Breast epithelium (tissue), 4 donors: ENCODE results near the gene MYBL2. TPM values are rescaled to one million over a fixed set of nuclear protein-coding genes. Genes with fewer than 3 reads are reported as not detected.

ENCODE experiments used
- DNase-seq, 2 donors: peaks; one replicate each; pipeline ENCODE4 v3.0.0-alpha.2; 2019; ENCODE audit warnings: low spot score in 2 of 2
- H3K27ac ChIP-seq, 2 donors: fragments of 200-600 bp; sonication (generic) in 1 of 2; one replicate each; pipeline ENCODE4 v1.5.1; 2016 to 2019; ENCODE audit warnings: mild to moderate bottlenecking in 1 of 2
- H3K27me3 ChIP-seq, 2 donors: fragments of 200-600 bp; sonication (generic) in 1 of 2; one replicate each; pipeline versions ENCODE4 v1.5.1 to v1.6.0; 2017 to 2019; ENCODE audit warnings: control low read depth in 1 of 2, mild to moderate bottlenecking in 1 of 2
- H3K36me3 ChIP-seq: fragments of 200-600 bp; one replicate; pipeline ENCODE4 v1.5.1; 2019
- H3K4me1 ChIP-seq, 2 donors: fragments of 200-600 bp; sonication (generic); one replicate each; pipeline ENCODE4 v1.5.1; 2016 to 2019; ENCODE audit warnings: control low read depth in 1 of 2
- H3K4me3 ChIP-seq, 3 donors: fragments of 200-600 bp; sonication (generic); 1 replicate in 2 of 3; 2 replicates in 1 of 3; pipeline ENCODE4 v1.5.1; 2016 to 2019; ENCODE audit warnings: mild to moderate bottlenecking in 3 of 3, moderate library complexity in 2 of 3
- H3K9me3 ChIP-seq, 2 donors: fragments of 200-600 bp; sonication (generic) in 1 of 2; one replicate each; pipeline ENCODE4 v1.5.1; 2016 to 2019; ENCODE audit warnings: control low read depth in 1 of 2
- CTCF ChIP-seq, 3 donors: fragments of 450-650 bp; IDR thresholded peaks; one replicate each; pipeline ENCODE4 v1.5.1; 2016 to 2017; ENCODE audit warnings: antibody characterized with exemption in 3 of 3, mild to moderate bottlenecking in 3 of 3, moderate library complexity in 3 of 3
- POLR2A ChIP-seq: fragments of 450-650 bp; IDR thresholded peaks from one replicate; pipeline ENCODE4 v1.6.1; 2016; ENCODE audit warnings: antibody characterized with exemption, mild to moderate bottlenecking, moderate library complexity
- POLR2AphosphoS5 ChIP-seq, 3 donors: sonication (generic); formaldehyde crosslinking; IDR thresholded peaks; one replicate each; pipeline ENCODE4 v1.6.1; 2017; ENCODE audit warnings: antibody characterized with exemption in 3 of 3
- intact Hi-C: fragments of 100-400 bp; cut with DNase I; formaldehyde crosslinking; loops from one replicate; pipeline ENCODE4 v1.15.1; 2023; ENCODE audit warnings: low total_unique reads
- total RNA-seq, 3 donors: library from RNA; depleted of rRNA; stranded (reverse); fragments of >200 nt; gene quantifications; one replicate each; pipeline ENCODE4 v1.1.0, GENCODE V29; 2016

The MYBL2 gene
- total RNA-seq, 3 donors from 2014 or later: 0.32 to 0.44 TPM; not detected in 1

GRCh38 chr20:43726811-43727338 lies 60.0 kb downstream of the MYBL2 start, which contains the start of gene GTSF1L:
GTSF1L (minus strand) TSS chr20:43727002; CDS start chr20:43726694, 308 bp downstream.
- Histone ChIP-seq H3K36me3 (no peaks in the 10 kb centered on the region), H3K4me1 (no peaks in the 10 kb centered on the region), H3K9me3 (no peaks in the 10 kb centered on the region), H3K27me3 (peaks cover 0 to 4% of the 10 kb centered on the region in 2 donors), H3K4me3 (no peak within 1 kb of the TSS), H3K27ac (no peak within 1 kb of the TSS)
- DNase-seq: no peak
- intact Hi-C loops: no loop called here
- no peak for TF ChIP-seq CTCF (IDR thresholded peaks at IDR 0.05)
- no peak for TF ChIP-seq POLR2AphosphoS5 (IDR thresholded peaks at IDR 0.05)
- TF ChIP-seq POLR2A: no peak

- no peak overlapping the region for H3K27ac ChIP-seq
- no peaks in the 10 kb centered on the region for H3K4me1 ChIP-seq
- H3K9me3 ChIP-seq: no peaks in the 10 kb centered on the region
- no peak overlapping the region for H3K4me3 ChIP-seq
- intact Hi-C loops: no loop called here
- TF ChIP-seq CTCF (IDR thresholded peaks at IDR 0.05) (no peak), POLR2AphosphoS5 (IDR thresholded peaks at IDR 0.05) (no peak), POLR2A (no peak)
- H3K36me3 ChIP-seq: no peaks in the 10 kb centered on the region
- DNase-seq: no peak
- peaks cover 0 to 5% of the 10 kb centered on the region in 2 donors for H3K27me3 ChIP-seq
Observed at GRCh38 chr20:43727980-43728590, 61.2 kb downstream of the MYBL2 start.

GRCh38 chr20:43728686-43729255 lies 61.9 kb downstream of the MYBL2 start:
- Histone ChIP-seq H3K4me1 (no peaks in the 10 kb centered on the region), H3K4me3 (no peak overlapping the region), H3K36me3 (no peaks in the 10 kb centered on the region), H3K27ac (no peak overlapping the region), H3K9me3 (no peaks in the 10 kb centered on the region), H3K27me3 (peaks cover 0 to 5% of the 10 kb centered on the region in 2 donors)
- no peak for TF ChIP-seq POLR2A
- TF ChIP-seq CTCF (IDR thresholded peaks at IDR 0.05): no peak
- TF ChIP-seq POLR2AphosphoS5 (IDR thresholded peaks at IDR 0.05): no peak
- intact Hi-C loops: no loop called here
- DNase-seq: no peak

GRCh38 chr20:43731469-43731868 lies 64.6 kb downstream of the MYBL2 start:
- intact Hi-C loops: no loop called here
- Histone ChIP-seq H3K27ac (no peak overlapping the region), H3K27me3 (peaks cover 0 to 5% of the 10 kb centered on the region in 2 donors), H3K36me3 (no peaks in the 10 kb centered on the region), H3K9me3 (no peaks in the 10 kb centered on the region), H3K4me3 (no peak overlapping the region), H3K4me1 (no peaks in the 10 kb centered on the region)
- no peak for DNase-seq
- TF ChIP-seq POLR2AphosphoS5 (IDR thresholded peaks at IDR 0.05): no peak
- no peak for TF ChIP-seq CTCF (IDR thresholded peaks at IDR 0.05)
- TF ChIP-seq POLR2A: no peak

GRCh38 chr20:43731927-43732326 lies 65.0 kb downstream of the MYBL2 start:
- TF ChIP-seq POLR2A (no peak), POLR2AphosphoS5 (IDR thresholded peaks at IDR 0.05) (no peak), CTCF (IDR thresholded peaks at IDR 0.05) (no peak)

More at GRCh38 chr20:43731927-43732326, 65.0 kb downstream of the MYBL2 start:
- H3K4me3 ChIP-seq: no peak overlapping the region
- no peak overlapping the region for H3K27ac ChIP-seq
- no peak for DNase-seq
- intact Hi-C loops: no loop called here
- H3K9me3 ChIP-seq: no peaks in the 10 kb centered on the region
- no peaks in the 10 kb centered on the region for H3K36me3 ChIP-seq
- H3K4me1 ChIP-seq: no peaks in the 10 kb centered on the region
- H3K27me3 ChIP-seq: peaks cover 0 to 5% of the 10 kb centered on the region in 2 donors
